HK-2 (cell line): ENCODE measurements around the gene LRRC49.
"Not testable (repeated sequence)": the region's sequence is repeated elsewhere in the genome, so short reads cannot be mapped to it uniquely, and the experiment has no call there.

Experiments used
- DNase-seq: peaks from one replicate; pipeline ENCODE4 v3.0.0-alpha.2; 2018; ENCODE audit not compliant: unreplicated experiment

LRRC49 gene

DNA sequence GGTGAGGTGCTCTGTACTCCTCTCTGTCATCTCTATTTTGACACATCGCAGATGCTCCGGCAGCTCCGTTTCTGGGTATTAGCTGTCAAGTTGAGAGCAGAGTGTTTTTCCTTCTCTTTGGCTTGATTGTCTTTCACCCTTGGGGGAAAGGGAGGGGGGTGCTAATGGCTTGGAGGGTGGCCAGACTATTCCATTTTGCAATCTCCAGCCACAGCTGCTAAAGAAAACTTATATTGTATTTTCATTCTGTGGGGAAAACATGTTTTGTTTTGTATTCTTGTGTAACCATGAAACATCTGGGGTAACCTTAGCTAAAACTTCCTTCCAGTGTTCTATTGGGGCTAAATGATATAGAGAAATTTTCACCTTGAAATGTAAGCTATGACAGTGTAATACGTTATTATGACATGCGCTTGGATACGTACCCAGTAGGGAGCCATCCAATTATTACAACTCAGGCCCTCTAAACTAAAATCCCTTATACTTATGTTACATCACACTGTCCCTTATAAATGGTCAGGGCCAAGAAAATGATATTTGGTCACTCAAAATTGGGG lies 24.6 kb upstream of the LRRC49 start:
- DNase-seq, result no peak

DNA sequence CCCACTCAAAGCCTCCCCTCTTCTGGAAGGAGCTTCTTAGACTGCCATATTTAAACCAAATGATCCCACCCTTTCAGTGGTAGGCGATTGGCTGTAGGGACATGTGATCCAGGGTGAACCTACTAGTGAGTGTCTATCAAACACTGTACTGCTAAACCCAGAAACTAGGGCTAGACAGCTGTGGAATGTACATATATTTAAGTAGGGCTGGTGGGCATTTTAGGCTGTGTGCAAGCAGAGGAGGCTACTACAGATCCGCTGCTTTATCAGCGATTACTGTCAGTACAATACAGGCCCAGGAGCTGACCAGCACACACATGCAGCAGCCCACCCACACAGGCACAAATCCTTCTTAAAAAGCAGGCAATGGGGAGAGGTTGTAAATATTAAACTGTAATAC lies 23.3 kb upstream of the LRRC49 start:
- no peak for DNase-seq

DNA sequence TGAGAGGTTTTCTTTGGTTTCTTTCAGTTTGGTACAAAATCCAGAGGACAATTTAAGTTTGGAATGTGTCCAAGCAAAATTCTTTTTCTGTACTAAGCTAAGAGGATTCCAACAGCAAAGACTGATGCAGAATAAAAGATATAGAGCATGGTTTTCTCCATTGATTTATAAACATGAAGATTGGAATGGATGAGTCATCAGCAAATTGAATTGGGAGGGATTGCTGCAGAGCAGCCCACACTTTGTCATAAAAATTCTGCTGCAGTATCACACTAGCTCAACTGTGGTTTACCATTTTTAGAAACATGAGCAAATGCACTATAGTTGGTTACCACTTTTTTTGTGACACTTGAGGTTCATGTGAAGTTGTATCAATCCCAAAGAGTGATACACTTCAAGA lies 22.6 kb upstream of the LRRC49 start:
- no peak for DNase-seq

GRCh38 chr15:70871490-70871889 lies 21.1 kb upstream of the LRRC49 start:
- not testable (repeated sequence) for DNase-seq

DNA sequence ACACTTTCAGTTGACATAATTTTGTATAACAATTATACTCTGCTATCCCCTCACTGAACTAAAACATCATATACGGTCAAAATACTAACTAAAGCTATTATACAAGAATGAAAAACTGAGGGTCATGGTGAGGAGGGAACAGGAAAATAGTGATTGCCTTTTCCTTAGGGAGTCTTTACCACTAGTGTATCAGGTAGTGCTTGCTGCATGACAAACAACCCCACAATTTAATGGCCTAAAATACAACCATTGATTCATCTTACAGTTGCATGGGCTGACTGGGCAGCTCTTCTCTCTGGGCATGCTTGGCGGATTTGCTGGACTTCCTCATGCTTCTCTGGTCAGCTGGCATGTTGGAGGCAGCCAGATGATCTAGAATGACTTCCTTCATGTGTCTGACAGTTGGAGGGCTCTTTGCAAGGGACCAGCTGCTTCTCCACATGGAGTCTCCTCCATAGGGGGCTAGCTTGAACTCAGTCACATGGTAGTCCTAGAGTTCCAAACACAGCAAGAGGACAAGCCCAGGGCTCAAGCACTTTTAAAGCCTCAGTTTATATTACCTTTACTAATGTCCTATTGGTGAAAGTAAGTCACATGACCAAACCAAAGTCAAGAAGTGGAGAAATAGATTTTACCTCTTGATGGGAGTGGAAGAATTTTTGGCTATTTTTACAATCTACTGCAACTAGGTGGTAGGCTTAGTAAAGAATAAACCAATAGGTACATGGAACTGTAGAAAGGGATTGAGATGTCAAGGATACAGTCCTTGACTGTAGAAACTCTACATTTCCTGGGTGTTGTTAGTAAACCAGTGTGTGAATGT lies 19.2 kb upstream of the LRRC49 start:
- DNase-seq, result no peak

GRCh38 chr15:70875001-70875782 lies 17.4 kb upstream of the LRRC49 start:
- DNase-seq, result no peak

DNA sequence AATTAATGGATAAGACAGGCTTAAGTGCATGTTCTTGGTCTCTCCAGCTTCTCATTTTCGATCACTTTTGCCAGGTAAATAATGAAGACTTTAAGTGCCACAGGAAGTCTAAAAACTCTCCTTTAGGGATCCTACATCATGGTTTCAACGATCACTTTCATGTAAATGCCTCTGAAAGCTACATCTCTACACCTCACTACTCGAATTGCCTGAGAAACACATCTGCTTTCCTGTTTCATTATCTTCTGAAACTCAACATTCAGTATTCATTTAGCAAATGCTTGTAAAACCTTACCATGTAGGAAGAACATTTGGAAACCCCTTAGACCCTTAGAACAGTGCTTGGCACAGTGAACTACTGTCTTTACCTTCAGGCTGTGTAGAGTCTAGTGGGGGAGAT lies 16.6 kb upstream of the LRRC49 start:
- DNase-seq, result no peak

DNA sequence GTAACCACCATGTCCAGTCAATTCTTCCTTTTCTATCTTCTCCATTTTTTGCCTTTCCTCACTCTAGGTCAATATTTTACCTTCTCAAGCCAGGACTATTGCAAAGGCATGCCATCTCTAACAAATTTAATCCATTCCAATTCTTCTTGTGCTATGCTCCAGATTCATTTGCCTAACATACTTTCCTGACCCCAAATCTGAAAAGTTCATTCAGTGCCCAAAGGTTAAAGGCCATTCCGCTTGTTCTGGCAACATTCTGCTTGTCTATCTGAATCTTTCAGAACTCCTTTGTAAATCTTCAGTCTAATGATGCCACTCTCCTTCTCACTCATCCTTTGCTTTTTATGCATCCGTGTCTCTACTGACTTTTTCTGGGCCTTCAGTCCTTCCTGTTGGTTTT lies 15.9 kb upstream of the LRRC49 start:
- DNase-seq, result no peak

DNA sequence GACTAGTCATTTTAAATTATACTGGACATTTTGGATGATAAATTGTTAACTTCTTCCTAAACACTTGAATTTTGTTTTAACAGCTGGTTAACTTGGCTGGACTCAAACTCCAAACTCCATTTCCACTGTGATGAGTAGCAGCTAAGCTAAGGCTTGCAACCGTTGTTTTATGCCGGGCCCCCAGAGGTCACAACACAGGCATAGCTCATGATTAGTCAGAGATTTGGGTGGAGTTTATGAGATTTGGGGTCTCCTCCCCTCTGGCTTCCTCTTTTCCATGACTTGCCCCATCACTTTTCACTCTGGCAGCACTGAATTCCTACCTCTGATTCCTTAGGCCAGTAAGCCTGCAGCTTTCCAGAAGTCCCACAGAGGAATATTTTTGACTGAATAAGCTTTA lies 13.2 kb upstream of the LRRC49 start:
- no peak for DNase-seq

DNA sequence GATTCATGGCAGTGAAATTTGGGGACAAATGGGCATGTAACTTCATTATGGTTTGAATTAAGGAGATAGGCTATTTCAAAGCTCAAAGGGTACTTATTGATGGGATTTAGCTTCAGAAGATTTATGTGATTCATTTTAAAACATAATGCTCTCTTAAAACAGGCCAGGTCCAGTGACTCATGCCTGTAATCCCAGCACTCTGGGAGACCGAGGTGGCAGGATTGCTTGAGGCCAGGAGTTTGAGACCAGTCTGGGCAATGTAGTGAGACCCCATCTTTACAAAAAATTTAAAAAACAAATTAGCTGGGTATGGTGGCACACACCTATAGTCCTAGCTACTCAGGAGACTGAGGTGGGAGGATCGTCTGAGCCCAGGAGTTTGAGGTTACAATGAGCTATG lies 11.8 kb upstream of the LRRC49 start:
- DNase-seq, result no peak

- DNase-seq, result no peak
Observed at GRCh38 chr15:70882361-70882760, 10.3 kb upstream of the LRRC49 start.

GRCh38 chr15:70892912-70893560 lies 410 bp downstream of the LRRC49 start:
- peak; percentile 16 for DNase-seq

- peak; percentile 12 for DNase-seq
Observed at GRCh38 chr15:70902107-70902506, 9.5 kb downstream of the LRRC49 start.

DNA sequence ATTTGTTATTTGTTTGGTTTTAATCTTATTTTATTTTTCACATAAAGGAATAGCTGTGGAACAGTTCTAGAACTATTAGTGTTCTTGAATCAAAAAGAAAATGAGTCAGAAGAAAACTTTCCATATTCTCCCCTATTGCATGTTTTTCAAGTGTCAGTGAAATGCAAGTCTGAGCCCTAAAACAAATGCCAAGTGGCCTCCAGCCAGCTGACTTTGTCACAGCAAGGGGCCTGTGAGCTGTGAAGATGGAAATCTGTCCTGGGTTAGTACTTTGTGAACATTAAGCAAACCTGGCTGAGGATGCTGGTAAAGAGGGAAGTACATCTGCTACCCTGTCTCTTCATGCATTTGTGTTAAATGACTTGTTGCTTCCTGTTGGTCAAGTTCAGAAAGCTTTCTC lies 14.2 kb downstream of the LRRC49 start:
- DNase-seq, result no peak

DNA sequence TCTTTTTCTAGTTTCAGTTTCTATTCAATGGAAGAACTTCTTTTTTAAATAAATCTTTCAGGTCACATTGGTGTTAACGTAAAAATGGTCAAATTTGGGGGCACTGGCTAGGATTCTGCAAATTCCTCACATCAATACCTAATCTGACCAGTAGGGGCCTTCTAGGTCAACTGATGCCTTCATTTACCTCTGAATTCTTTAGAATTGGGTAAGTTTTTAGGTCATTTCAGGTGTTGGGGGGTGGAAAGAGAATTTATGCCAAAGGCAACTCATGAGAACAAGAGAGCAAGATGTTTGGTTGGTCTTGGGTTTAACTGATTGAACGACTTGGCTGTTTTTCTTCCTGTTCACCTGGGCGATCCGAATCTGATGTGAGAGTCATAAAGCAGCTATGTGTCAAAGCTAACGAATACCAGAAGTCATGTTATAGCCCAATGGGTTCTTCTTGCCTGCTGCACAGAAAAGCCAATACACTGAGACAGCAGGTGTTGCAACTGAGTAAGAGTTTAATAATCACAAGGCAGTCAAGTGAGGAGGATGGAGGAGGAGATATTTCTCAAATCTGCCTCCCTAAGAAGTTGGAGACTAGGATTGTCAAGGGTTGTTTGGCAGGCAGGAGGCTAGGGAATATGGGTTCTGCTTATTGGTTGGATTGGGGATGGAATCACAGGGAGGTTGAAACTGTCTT lies 15.3 kb downstream of the LRRC49 start:
- no peak for DNase-seq

GRCh38 chr15:70910958-70911357 lies 18.3 kb downstream of the LRRC49 start:
- no peak for DNase-seq

- no peak for DNase-seq
Observed at GRCh38 chr15:70912187-70912586, 19.6 kb downstream of the LRRC49 start.

GRCh38 chr15:70916531-70916930 lies 23.9 kb downstream of the LRRC49 start:
- DNase-seq, result no peak

- no peak for DNase-seq
Observed at GRCh38 chr15:70917955-70918354, 25.3 kb downstream of the LRRC49 start.

DNA sequence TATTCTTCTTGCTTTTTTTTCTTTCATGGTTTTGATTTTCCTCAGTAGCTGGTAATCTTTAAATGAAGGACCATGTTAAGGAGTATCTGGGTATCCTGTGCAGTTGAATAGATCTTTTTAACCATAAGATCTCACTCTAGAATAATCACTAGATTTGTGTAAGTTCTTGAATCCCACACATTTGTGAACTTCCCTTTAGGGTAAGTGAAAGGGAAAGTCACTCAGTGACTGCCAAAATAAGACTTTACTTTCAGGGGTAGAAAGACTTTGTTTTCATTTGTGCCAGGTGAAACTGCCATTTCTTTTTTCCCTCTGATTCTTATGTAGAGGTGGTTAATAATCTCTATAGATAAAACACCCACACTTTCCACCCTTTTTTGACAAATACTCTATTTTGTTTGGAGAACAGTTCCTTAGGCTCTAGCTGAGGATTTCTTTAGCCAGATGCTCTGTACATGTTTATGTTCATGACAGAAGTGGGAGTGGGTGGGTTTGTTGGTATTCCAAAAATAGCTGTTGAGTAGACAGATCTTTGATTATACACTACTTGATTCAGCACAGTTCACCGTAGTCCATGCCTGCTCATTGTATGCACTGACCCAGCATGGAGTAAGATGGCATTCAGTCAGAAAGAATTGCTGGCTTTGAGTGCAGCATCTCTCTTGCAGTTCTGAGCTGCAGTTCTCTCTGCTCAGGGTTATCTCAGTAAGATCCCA lies 28.5 kb downstream of the LRRC49 start:
- DNase-seq, result no peak

DNA sequence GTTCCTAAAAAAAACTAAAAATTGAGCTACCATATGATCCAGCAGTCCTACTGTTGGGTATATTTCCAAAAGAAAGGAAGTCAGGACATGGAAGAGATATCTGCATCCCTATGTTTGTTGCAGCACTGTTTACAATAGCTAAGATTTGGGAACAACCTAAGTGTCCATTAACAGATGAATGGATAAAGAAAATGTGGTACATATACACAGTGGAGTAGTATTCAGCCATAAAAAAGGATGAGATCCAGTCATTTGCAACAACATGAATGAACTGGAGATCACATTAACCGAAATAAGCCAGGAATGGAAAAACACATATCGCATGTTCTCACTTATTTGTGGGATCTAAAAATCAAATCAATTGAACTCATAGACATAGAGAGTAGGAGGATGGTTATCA lies 29.5 kb downstream of the LRRC49 start:
- no peak for DNase-seq
